ENCODE measurements around the gene TLN1. TPM values are rescaled to one million over a fixed set of nuclear protein-coding genes. Genes with fewer than 3 reads are reported as not detected.

The TLN1 gene
- total and polyA plus RNA-seq, 2 of the 8 experiments (the other 6 are each of a cell fraction or from before 2014, with no cell fraction given), result 28.1 to 90.1 TPM

- Histone ChIP-seq H3K23ac (ENCODE audit: insufficient read length) (no peak overlapping the region), H2BK15ac (ENCODE audit: low read length) (0 out of 2 replicates have a peak overlapping the region, but pooled peaks have one; percentile 32), H4K91ac (replicated peaks; ENCODE audit: insufficient read length, low read length) (no peak overlapping the region), H2BK20ac (ENCODE audit: low read length) (peak overlapping the region; percentile 64; the same call in 1 of the 2 replicates), H3K4ac (replicated peaks; ENCODE audit: insufficient read length, low read depth, low read length) (no peak overlapping the region), H2BK120ac (replicated peaks; ENCODE audit: low read depth, low read length) (no peak overlapping the region), H3K9me3 (ENCODE audit: insufficient read depth in 2 of 2, low read depth in 1 of 2, low read length in 1 of 2) (no peaks in the 10 kb centered on the region), H4K8ac (ENCODE audit: extremely low read depth, insufficient read depth, low read length) (no peak overlapping the region), H3K56ac (replicated peaks; ENCODE audit: insufficient read length, low read depth, low read length) (no peak overlapping the region), H3K27ac (ENCODE audit: low read depth, low read length) (no peak overlapping the region), H4K5ac (ENCODE audit: insufficient read length, low read depth, low read length) (no peak overlapping the region), H3K36me3 (ENCODE audit: control insufficient read depth in 2 of 4, insufficient read depth in 4 of 4, low read length in 3 of 4) (no peaks in the 10 kb centered on the region), H3K4me1 (replicated peaks in 1 of 4; ENCODE audit: control insufficient read depth in 3 of 4, insufficient read depth in 4 of 4, low read length in 3 of 4) (peaks cover 2 to 17% (median 12%) of the 10 kb centered on the region in 4 experiments; a peak in 6 of 7 replicates), H3K18ac (ENCODE audit: extremely low read depth, low read length) (no peak overlapping the region), H4K20me1 (replicated peaks in 1 of 2; ENCODE audit: control insufficient read depth in 1 of 2, insufficient read depth in 2 of 2, low read length in 2 of 2) (no peaks in the 10 kb centered on the region), H3K9ac (replicated peaks in 1 of 4; ENCODE audit: extremely low read depth in 1 of 4, low read depth in 3 of 4, low read length in 3 of 4) (no peak overlapping the region; a peak in 1 of 7 replicates), H3K14ac (ENCODE audit: insufficient read length) (no peak overlapping the region), H3K79me1 (ENCODE audit: low read depth, low read length) (no peaks in the 10 kb centered on the region), H3K79me2 (ENCODE audit: control insufficient read depth in 1 of 2, insufficient read depth in 2 of 2, low read length in 2 of 2) (no peaks in the 10 kb centered on the region), H3K4me2 (ENCODE audit: insufficient read depth in 1 of 2, low read depth in 2 of 2, low read length in 2 of 2) (no peak overlapping the region), H2BK12ac (ENCODE audit: low read depth, low read length) (peak overlapping the region; percentile 80; the same call in 1 of the 2 replicates), H2AFZ (ENCODE audit: low read length) (no peak overlapping the region), H3K23me2 (ENCODE audit: low read depth, low read length) (peaks cover 8% of the 10 kb centered on the region), H3K27me3 (replicated peaks in 1 of 4; ENCODE audit: control insufficient read depth in 3 of 4, extremely low read depth in 1 of 4, insufficient read depth in 3 of 4, low read length in 3 of 4) (peaks cover 0 to 7% (median 0%) of the 10 kb centered on the region in 4 experiments; a peak in 1 of 7 replicates), H2BK5ac (ENCODE audit: low read depth, low read length) (no peak overlapping the region), H3K4me3 (ENCODE audit: extremely low read depth in 1 of 4, insufficient read depth in 2 of 4, low read depth in 3 of 4, low read length in 4 of 4) (no peak overlapping the region), H2AK5ac (ENCODE audit: low read depth, low read length) (no peak overlapping the region)
- DNase-seq (ENCODE audit: low read depth in 1 of 2, low spot score in 2 of 2), result no peak
- TF ChIP-seq BCL11A (IDR thresholded peaks at IDR 0.05; ENCODE audit: low read depth in 2 of 2, low read length in 2 of 2), result no peak
- TF ChIP-seq MAX (IDR thresholded peaks at IDR 0.05), result no peak
- no peak for TF ChIP-seq GABPA (IDR thresholded peaks at IDR 0.05; ENCODE audit: borderline replicate concordance, insufficient read depth, low read length)
- no peak for TF ChIP-seq EZH2 (IDR thresholded peaks at IDR 0.05; ENCODE audit: low read depth, low read length, severe bottlenecking)
- ChIA-PET POLR2A (ENCODE audit: partially characterized antibody) (interaction anchor here (0.8 to 1.4 kb wide), 3 partner anchors 28 to 49 kb away, joined by 3 read pairs; no protein-coding TSS in a partner anchor), CTCF (ENCODE audit: partially characterized antibody) (interaction anchor here (1.0 to 15.9 kb wide), 8 partner anchors 9 to 80 kb away, joined by 3 to 347 read pairs (median 18); partner anchors contain the start of genes ARHGEF39, CCDC107, CD72 and CREB3)
- WGBS, 2 experiments (ENCODE audit: extremely low coverage in 1 of 2, insufficient coverage in 1 of 2, insufficient read length in 1 of 2, insufficient replicate concordance in 2 of 2, low coverage in 1 of 2, low lambda C conversion rate in 2 of 2, missing lambda C conversion rate in 1 of 2), result 92% methylated on average over 7 of the region's 7 CpGs; no CpG with 5 or more reads in 1 of the 2 experiments
- no peak for FAIRE-seq
Observed at GRCh38 chr9:35651956-35652828, 79.8 kb downstream of the TLN1 start.
